Hippocampal formation (tissue), 2 donors: ENCODE results near the gene FAM153A.
"Not testable (repeated sequence)": the region's sequence is repeated elsewhere in the genome, so short reads cannot be mapped to it uniquely, and the experiment has no call there.

ENCODE experiments used
- DNase-seq, 2 donors: peaks; one replicate each; lab custom pipeline; 2025; lab: John Stamatoyannopoulos, UW

The FAM153A gene

GRCh38 chr5:177724858-177725257 lies 57.8 kb downstream of the FAM153A start:
- DNase-seq = not testable (repeated sequence)

- not testable (repeated sequence) for DNase-seq
Observed at GRCh38 chr5:177723831-177724485, 58.7 kb downstream of the FAM153A start.

- not testable (repeated sequence) for DNase-seq
Observed at GRCh38 chr5:177722829-177723228, 59.9 kb downstream of the FAM153A start.

- DNase-seq = not testable (repeated sequence)
Observed at GRCh38 chr5:177719989-177720388, 62.7 kb downstream of the FAM153A start.

- DNase-seq = not testable (repeated sequence)
Observed at GRCh38 chr5:177715423-177715822, 67.3 kb downstream of the FAM153A start.

- DNase-seq = not testable (repeated sequence)
Observed at GRCh38 chr5:177696100-177696499, 86.6 kb downstream of the FAM153A start.

GRCh38 chr5:177695356-177695930 lies 87.3 kb downstream of the FAM153A start:
- not testable (repeated sequence) for DNase-seq

- DNase-seq = not testable (repeated sequence)
Observed at GRCh38 chr5:177694518-177694835, 88.2 kb downstream of the FAM153A start.

- not testable (repeated sequence) for DNase-seq
Observed at GRCh38 chr5:177693671-177694517, 88.8 kb downstream of the FAM153A start.

GRCh38 chr5:177692969-177693368 lies 89.7 kb downstream of the FAM153A start:
- DNase-seq = not testable (repeated sequence)

- DNase-seq = not testable (repeated sequence)
Observed at GRCh38 chr5:177692507-177692906, 90.2 kb downstream of the FAM153A start.

GRCh38 chr5:177689011-177689610 lies 93.6 kb downstream of the FAM153A start:
- DNase-seq = not testable (repeated sequence)

GRCh38 chr5:177688091-177688490 lies 94.6 kb downstream of the FAM153A start:
- DNase-seq = not testable (repeated sequence)

GRCh38 chr5:177681920-177682319 lies 100.8 kb downstream of the FAM153A start:
- DNase-seq = not testable (repeated sequence)
